IPS-NIHi7 (cell line): ENCODE measurements around the gene NOS1.

ENCODE experiments used
- DNase-seq: peaks from one replicate; pipeline ENCODE4 v3.0.0; 2012; ENCODE audit warnings: mixed read lengths; ENCODE audit errors: extremely low spot score

NOS1 gene

DNA sequence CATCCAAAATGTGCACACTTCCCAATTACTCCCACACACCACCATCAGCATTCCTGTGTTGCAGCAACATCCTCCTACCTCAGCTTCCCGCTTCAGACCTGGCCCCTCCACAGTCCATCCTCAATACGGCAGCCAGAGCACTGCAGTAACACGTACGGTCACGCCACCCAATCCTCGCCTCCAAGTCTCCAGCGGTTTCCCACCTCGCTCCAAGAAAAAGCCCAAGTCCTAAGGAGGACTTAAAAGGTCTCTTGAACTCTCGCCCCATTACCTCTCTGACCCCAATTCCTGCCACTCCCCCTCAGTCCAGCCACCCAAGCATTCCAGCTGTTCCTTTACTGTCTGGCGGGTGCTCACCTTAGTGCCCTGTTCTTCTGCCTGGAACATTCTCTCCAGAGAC is 183.1 kb downstream of the NOS1 start:
- DNase-seq: no peak

DNA sequence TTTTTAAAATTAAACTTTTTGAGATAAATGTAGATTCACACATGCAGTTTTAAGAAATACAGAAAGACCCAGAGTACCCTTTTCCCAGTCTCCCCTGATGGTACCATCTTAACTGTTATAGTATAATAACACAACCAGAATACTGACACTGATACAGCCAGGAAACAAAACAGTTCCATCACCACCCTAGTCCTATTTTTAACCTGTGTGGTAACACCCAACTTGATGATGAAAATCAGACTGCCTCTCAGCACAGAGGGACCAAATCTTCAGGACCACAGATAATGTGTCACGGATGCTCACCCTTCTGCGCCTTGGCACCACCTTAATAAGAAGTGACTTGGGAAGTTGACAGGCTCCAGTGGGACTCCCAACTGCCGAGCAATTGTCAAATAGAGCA is 189.3 kb downstream of the NOS1 start:
- DNase-seq: no peak

DNA sequence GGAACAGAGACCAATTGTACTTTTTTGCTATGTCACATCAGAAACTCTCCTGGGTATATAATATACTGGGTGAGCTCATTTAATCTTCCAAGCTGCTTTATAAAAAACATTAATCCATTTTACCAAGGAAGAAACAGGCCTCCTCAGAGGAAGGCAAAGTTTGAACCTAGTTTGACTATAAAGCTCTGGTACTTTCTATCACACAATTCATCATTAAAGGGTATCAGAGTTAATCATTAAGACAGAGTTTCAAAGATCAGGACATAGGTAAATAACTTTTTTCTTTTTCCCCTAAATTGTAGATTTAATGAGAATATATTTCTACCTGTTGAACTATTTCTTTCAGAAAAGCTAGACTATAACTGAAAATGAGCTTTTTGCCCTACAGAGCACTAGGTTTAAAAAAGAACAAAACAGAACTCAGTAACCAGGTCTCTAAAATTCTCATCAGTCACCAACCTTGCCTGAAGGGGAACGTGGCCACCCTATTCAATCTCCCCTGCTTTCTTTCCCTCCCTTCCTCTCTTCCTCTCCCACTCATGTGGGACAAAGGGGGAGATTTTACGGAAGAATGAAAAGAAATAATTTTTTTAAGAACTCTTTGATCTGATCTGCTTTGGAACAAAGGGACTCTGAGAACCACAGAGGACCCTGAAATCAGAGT is 189.8 kb downstream of the NOS1 start:
- no peak for DNase-seq

DNA sequence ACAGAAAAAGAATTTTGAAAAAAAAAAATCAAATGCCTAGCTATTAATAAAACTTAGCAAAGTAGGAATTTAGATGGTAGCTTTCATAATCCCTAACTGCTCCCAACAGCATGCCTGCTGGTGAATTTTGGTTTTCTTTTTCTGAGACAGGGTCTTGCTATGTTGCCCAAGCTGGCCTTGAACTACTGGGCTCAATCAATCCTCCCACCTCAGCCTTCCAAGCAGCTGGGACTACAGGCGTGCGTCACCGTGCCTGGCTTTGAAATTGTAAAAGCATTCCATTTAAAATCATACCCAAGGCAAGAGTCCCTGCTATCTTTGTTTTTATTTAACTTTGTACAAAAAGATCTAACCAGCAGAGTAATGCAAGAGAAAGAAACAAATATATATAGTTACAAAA is 191.9 kb downstream of the NOS1 start:
- DNase-seq: no peak

DNA sequence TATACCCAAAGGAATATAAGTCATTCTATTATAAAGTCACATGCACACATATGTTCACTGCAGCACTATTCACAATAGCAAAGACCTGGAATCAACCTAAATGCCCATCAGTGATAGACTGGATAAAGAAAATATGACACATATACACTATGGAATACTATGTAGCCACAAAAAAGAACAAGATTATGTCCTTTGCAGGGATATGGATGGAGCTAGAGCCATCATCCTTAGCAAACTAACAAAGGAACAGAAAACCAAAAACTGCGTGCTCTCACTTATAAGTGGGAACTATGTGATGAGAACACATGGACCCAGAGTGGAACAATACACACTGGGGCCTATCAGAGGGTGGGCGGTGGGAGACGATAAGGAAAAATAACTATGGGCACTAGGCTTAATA is 192.4 kb downstream of the NOS1 start:
- DNase-seq: no peak

DNA sequence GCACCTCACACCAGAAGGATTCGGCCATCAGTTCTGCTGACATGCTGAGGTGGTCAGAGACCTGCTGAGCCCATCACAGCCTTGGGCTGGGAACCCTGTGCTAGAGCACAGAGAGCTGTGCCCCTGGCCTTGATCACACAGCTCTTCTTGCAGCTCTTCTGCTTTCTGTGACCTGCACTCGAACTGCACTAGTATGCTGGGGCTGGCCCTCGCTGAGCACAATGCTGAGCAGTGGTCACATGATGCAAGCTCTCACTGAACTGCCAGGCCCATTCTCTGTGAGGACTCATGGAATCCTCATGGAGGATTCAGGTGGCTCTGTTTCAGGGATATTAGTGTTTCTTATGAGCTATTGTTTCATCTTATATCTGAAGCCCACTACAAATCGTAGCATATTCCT is 193.7 kb downstream of the NOS1 start:
- DNase-seq: no peak

DNA sequence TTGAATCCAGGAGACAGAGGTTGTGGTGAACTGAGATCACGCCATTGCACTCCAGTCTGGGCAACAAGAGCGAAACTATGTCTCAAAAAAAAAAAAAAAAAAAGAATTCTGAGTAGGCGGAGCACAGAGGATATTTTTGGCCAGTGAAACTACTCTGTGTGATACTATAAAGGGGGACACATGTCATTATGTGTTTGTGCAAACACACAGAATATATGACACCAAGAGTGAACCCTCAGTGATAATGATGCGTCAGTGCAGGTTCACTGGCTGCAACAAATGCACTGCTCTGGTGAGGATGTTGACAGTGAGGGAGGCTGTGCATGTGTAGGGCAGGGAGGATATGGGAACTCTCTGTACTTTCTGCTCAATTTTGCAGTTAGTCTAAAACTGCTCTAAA is 195.3 kb downstream of the NOS1 start:
- DNase-seq: no peak

DNA sequence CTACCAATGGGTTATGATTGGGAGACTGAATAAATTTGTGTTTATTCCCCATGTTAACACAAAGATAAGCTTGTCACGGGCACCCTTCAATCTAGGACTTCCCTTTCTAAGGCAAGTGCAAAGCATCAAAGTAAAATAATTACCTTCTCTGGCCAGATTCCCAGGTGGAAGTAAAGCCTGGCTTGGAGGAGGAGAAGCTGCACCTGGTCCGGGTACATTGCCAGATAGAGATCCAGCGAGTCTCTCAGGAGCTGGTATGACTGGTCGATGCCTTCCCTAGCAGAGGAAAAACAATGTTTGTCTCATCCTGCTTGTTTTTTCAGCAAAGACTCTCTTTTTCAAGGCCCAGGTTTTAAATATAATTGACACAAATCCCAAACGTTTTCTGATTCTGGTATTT is 196.1 kb downstream of the NOS1 start:
- DNase-seq: no peak

DNA sequence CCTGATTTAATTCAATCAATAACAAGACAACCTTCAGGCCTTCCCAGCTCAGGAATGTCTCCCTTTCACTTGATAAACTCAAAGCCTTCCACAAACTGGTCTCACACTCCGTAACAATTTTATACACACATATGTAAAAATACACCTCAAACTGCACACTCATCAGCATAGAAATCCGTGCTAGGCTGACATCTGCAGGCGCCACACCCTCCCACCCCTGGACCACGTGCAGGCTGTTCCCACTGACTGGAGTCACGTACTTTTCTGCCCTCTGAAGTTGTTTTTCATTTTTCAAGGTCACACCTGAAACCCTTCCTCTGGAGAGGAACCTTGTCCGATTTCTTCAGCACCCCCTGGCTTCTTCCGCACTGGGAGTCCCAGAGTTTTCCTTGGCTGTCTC is 198.8 kb downstream of the NOS1 start:
- DNase-seq: no peak

DNA sequence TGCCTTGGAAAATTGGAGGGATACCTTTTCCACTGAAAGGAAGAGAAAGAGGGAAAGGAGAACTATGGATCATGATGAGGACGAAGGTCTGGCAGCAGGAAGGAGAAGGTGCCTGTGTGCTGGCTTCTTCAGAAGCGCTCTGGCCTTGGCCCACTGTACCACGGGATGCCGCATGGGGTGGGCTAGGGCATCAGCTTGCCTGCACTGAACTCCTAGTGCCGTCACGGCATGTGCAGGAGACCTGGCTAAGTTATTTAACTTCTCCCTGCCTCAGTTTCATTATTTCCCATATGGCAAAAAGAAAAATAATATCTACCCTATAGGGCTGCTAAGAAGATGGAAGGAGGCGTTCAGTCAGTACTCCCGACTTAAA is 199.3 kb downstream of the NOS1 start:
- no peak for DNase-seq

DNA sequence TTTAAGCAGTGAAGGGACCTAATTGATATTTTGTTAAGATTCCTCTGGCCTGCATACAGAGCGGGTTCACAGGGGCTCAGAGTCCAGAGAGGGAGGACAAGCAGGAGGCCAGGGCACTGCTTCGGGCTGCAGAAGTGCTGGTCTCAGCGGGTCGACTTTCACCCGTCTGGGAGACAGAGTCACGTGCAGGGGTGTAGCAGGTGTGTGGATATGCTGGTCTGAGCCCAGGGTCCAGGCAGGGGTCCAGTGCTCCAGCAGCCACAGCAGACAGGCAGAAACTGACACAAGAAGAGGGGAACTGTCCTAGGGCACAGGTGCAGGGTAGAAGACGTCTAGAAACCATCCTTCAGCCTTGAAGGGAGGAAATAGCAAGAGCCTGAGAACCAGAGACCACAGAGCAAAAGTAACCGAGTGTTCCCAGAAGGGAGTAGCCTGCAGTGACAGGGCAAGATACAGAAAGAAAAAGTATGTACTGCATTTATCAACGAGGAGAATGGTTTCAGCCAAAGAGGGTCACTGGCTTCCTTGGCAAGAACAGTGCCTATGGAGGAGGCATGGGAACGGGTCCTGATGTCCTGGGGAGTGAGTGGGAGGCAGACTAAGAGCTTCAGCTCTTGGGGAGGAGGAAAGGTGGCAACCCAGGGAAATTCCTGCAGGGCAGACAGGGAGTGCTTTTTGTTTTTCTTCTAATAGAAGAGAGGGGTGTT is 199.8 kb downstream of the NOS1 start:
- DNase-seq: no peak

DNA sequence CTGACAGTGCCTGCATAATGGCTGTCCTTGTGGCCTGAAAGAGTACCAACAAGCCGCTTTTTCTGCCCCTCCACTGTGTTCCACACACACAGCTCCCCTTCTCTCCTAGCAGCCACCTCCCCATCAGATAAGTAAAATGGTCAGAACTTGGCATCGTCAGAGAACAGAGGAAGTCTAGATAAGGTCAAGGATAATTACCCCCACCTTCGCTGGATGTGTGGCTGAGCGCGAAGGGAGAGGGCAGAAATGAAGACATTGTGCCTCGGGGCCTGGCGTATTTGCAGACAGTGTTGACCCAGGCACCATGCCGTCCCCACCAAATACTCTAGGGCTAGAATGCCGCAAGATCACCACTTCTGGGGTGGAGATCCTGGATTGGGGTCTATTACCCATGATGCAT is 201.8 kb downstream of the NOS1 start:
- no peak for DNase-seq

DNA sequence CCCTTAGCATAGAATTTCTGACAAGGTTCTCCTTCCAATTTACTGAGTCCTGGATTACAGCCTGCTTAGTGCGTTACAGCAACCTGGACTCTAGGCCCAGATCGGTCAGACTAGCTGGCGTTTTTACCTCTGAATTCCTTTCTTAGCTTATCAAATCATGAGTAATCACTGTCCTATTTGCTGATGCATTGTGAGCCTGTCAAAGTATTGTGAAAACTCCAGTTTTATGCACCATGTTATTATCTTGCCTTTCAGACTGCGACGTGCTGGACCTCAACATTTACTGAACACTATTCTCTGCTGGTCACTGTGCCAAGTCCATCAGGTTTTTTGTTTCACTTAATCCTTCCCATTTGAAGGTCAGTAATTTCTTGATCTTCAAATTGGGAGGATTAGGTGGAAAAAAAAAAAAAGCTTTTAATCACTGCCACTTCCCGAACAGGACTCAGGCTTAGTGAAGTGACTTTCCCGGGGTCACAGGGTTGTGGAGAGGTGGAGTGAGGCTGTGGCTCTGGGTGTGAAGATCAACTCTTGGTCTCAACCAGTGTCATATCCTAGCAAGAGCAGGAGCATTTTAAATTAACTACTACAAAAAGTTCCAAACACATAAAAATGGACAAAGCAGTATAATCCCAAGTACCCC is 202.4 kb downstream of the NOS1 start:
- DNase-seq: no peak
